Measurements from ENCODE around the gene OMD.

The OMD gene

DNA sequence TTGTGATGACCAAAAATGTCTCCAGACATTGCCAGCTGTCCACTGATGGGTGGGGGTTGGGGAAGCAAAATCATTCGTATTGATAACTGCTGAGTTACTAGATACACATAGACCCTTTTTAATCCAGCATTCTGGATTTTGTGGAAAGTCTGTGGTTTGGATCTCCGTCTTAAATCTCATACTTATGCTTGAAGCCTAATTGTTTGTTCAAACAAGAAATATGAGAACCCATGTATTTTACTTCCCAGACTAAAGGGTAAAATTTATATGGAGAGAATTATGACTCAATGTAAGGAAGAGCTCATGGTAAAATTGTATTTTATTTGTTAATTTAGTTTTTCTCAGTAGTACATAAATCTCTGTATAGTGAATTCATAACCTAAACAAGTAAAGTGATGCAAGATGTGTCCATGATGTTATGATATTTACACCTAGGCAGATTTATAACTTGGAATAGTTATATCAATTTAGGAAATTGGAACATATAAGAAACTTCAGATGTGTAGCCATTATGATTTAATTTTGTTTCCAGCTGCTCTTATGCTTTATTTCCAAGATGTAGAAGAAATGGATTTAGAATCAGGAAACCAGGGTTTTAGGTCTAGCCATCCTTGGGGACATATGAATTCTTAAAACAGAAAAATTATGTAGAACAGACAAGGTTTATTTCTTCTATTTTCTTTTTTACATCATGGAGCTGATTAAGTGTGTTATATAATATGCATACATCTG is 15.4 kb downstream of the OMD start:
- no peak for DNase-seq

DNA sequence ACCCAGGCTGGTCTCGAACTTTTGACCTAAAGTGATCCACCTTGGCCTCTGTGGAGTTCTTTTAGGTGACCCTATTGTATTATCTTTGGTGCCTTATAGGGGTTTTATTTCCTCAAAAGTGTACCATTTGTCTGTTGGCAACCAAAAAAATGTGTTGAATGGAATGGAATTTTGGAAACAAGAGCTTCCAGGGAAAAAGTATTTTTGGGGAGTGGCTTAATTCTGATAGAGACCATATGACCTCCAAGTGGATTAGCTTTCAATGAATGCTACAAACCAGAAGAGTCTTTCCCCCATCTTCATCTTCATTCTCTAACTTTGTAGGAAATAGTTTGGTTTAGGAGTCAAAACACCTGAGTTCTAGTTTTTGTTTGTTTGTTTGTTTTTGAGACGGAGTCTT is 16.5 kb downstream of the OMD start:
- no peak for DNase-seq

DNA sequence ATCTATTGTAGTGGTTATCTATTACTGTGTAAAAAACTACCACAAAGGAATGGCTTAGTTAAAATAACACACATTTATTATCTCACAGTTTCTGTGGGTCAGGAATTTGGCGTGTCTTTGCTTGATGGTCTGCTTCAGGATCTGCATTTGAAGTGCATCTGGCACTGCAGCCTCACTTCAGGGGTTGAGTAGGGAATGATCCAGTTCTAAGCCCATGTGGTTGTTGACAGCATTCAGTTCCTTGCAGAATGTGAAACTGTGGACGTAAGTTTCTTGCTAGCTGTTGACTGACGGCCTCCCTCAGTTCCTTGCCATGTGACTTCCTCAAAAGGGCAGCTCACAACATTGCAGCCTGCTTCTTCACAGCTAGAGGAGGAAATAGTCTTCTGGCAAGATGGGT is 17.8 kb downstream of the OMD start:
- DNase-seq, result no peak

DNA sequence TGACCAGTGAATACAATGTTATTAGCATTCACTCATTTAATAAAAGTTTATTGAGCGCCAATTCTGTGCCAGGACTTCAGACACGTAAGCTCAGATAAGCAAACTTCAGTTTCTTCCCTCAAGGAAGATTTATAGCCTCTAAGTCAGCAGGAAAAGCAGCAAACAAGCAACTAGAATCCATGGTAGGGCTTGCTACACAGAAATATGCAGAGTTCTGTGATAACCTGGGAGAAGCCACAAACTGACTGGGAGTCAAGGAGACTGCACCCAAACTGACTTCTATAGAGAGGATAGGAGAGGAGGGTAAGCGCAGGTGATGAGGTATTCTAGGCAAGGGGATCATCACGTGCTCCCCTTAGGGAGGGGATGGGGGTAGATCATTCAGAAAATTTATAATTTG is 18.5 kb downstream of the OMD start:
- no peak for DNase-seq

DNA sequence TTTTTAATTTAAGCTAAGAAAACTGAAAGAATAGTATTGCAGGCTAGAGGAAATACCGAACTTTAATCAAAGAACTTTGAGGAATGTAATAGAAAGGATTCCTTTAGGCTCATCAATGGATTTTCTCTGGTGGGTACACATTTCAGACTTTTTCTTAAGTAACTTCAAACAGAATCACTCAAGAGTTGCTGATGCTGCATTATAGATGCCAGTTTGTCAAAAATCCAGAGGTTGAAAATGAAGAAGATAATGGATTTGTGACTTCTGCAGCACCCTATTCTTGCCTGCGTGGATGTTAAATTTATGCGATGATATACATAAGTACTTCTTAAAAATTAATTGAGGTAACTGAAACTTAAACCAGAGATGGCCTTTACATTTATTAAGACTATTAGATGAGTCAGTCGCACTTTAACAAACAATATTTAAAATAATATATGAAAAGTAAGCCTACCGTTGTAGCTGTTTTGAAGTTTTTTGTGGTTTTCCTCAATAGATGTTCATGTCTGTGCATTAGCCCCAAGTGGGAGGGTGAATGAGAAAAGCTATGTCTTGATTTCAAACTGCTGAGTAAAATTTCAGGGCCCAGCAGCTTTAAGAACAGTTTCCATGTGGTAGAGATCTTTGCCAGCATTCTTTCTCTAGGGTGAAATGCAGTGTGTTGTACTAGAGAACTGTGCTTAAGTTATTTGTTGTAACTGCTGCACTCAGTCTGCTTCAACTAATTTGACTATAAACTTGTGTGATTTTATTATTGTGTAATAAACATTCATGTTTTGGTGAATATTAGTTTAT is 20.0 kb downstream of the OMD start, which contains the start of gene OGN:
OGN (minus strand) TSS at position 537 of the 795 bp plus-strand sequence. CDS start 1,171 bp downstream, outside the sequence.
- DNase-seq, result no peak

DNA sequence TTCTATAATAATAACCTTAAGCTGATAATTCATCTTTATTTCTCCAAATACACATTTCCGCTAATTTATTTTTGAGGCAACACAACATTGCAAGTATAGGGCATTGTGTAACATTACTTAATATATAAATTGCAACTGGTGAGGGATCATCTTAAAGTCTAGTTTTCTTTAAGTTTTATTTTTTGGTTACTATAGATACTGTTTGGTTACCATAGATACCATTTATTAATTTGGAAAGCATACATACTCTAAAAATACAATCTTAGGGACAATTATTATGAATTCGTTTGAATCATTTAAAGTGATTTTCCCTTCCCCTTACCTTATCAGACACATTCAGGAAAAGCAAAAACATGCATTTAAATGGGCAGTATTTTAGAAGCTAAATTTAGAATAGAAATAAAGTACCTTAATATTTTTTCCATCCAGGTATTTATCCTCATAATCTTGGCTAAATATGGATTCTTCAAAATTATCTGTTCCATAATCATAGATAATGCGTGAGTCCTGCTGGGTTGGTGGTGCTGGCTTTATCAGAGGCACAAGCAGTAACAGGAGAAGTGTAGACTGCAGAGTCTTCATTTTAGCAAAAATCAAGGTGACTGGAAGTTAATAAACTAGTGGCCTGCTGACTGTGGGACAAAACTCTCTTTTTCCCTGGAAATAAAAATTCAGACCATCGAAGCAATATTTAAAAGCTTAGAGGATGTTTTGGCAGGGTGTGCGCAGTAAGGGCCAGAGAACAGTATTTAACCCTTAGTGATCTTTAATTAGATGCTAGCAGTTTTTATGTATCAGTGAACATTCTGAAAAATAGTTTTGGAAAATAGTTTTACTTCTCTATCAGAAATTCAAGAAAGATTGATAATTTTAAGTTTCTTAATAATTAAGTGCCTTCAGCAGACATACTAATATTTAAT is 21.2 kb downstream of the OMD start:
- no peak for DNase-seq

DNA sequence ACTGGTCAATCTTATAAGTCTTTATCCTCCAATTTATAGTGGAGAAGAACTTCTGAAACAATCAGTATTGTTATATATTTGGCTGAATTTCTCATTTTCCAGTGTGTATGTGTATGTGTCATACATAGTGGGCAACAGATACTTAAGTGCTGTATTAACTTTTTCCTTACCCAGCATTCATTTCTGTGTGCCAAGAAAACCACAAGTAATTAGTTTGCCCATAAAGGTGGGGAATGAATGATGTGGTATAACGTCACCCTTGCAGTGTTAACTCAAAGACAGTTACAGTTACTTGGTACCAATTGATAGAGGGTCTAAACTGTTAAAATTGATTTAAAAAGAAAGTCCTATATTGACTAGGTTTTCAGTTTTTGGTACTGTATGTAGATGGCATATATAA is 21.9 kb downstream of the OMD start:
- DNase-seq, result no peak

DNA sequence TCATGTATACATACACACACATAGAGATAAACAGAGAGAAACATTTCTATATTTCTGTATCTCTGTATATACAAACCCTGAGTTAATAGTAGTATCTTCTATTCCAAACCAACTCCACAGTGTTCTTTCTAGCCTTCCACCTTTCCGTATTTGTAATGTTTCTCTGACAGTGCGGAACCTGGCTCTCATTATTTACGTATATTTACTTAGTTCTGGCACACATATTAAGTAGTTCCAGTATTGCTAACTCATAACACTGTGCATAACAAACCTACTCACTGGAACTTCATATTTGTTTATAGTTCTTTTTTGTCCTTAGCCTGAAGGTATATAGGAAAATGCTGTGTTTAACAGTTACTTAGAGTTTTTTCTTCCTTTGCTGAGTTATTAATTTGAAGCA is 26.4 kb downstream of the OMD start:
- DNase-seq, result no peak

DNA sequence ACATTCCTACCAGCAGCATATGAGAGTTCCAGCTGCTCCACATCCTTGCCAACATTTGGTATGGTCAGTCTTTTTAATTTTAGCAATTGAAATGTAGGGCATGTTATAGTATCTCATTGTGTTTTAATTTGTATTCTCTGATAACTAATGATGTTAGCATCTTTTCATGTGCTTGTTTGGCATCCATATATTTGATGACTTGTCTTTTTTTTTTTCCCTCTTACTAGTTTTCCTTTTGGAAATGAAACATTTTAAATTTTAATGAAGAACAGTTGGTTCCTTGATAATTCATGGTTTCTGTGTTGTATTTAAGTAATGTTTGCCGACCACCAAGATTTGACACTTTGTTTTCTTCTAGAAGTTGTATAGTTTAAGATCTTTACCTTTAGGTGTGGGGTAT is 28.7 kb downstream of the OMD start:
- no peak for DNase-seq

DNA sequence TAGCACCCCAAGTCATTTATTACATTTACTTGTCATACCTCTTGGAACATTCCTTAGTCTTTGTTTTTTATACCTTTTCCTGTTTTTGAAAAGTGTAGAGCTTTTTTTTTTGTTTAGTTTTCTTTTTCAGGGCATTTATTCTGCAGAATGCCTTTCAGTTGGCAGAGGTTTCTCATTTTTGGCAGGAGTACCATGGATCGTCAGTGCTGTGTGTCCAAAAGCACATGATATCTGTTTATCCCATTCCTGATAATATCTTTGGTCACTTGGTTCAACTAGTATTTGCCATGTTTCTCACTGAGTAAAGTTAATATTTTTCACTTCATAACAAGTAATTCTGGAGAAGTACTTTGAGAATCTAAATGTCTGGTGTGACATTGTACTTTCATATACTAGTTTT is 30.6 kb downstream of the OMD start:
- no peak for DNase-seq

DNA sequence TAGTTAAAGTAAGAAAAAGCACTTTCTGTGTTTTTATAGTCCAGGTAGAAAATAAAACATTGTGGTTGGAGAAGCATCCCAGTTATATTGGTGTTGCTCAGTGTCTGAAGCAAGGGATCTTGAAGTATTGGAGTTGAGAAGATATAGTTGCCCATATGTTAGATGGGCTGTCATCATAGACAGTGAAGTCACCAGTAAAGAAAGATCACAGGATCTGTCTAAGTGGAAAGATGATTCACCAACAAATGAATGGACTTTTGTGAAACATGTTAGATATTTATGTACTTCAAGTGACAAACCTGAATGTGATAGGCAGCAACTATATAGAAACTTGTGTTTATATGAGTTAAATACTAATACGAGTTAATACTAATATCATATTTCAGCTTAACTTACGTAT is 31.6 kb downstream of the OMD start:
- no peak for DNase-seq

DNA sequence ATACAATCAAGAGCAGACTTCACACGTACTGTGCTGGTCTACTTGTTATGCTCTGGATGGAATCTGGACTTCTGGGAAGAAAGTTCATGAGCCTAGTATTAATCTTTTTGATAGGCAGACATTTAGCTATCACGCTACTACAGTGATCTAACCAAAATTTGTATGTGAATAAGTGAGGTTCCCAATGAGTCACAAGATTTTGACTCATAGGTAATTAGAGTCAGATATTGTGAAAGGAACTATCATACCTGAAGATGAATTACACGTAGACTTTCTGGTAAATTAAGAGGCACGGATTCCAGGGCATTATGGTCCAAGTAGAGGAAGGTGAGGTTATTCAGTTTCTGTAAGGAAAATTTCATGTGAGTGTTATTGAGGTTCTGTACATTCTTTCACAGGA is 38.3 kb downstream of the OMD start:
- no peak for DNase-seq

DNA sequence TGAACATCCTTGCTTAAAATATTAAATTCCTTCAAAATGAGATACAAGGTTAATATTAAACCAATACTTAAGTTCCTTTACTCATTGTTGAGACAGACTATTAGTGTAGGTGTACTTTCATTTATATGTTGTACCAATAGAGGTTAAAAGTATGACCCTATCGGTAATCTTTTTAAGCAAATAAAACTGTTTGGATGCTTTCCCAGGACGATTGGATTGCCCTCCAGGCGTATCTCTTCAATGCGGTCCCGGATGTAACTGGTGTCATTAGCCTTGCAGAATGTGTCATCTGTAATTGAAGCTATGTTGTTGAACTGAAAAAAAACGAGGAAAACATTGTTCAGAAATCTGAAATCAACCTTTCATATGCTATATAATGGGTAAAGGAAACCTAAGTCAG is 38.8 kb downstream of the OMD start:
- no peak for DNase-seq

DNA sequence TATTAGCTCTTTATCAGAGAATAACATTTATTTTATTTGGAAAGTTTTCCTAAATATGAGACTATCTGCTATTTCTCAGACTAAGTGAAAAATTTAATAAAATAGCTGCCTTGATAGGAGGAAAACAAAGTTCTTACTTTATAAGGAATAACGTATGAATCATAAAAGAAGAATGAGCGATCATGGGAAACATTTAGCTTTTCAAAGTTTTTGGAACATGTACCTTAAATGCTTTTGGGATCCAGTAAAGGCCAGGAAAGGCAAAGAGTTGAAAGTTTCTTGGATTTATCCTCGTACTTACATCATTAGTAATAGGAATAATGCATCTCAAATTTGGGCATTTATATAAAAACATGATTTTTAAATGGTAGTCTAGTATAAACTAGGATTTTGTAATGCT is 39.3 kb downstream of the OMD start:
- DNase-seq, result no peak

DNA sequence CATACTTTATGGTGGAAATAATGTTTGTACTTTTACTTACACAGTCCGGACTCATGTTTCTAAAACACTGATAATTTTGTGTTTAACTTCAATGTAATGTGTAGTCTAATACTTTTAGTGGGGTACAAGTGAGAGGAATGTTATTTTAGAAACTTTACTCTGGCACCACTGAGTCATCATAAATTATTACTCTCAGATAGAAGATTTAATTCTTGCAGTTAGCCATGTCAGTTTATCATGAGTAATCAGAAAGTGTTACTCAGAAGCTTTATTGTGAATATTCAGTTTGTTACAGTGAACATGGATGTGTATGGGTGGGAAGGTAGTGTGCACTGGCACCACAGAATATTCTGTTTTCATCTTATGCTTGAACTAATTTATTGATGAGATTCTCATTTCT is 39.9 kb downstream of the OMD start:
- no peak for DNase-seq

DNA sequence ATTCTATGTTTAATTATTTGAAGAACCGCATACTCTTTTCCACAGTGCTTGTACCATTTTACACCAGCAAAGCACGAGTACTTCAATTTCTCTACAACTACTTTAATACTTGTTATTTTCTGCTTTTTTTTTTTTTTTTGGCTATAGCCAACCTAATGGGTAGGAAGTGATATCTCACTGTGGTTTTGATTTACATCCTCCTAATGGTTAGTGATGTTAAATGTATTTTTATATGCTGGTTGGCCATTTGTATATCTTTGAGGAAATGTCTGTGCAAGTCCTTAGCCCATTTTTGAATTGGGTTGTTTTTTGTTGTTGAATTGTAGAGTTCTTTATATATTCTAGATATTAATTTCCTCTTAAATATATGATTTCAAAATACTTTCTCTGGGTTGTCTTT is 42.5 kb downstream of the OMD start:
- DNase-seq, result no peak

DNA sequence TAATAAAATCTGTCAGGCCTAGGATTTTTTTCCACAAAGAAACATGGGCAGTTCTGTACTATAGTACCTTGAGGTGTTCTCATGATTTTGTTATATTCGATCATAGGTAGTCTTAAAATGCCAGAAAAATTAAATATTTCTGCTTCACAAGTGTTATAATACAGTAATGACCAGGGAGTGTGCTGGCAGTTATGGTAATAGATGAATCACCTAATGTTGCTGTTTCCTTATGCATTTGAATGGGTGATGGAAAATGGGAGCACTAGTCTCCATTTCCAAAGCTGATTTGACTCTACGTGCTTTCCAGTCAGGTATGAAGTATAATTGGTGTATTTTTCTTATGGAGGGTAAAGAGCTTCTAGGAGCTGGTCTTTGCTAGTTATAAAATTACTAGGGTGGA is 43.7 kb downstream of the OMD start:
- no peak for DNase-seq

DNA sequence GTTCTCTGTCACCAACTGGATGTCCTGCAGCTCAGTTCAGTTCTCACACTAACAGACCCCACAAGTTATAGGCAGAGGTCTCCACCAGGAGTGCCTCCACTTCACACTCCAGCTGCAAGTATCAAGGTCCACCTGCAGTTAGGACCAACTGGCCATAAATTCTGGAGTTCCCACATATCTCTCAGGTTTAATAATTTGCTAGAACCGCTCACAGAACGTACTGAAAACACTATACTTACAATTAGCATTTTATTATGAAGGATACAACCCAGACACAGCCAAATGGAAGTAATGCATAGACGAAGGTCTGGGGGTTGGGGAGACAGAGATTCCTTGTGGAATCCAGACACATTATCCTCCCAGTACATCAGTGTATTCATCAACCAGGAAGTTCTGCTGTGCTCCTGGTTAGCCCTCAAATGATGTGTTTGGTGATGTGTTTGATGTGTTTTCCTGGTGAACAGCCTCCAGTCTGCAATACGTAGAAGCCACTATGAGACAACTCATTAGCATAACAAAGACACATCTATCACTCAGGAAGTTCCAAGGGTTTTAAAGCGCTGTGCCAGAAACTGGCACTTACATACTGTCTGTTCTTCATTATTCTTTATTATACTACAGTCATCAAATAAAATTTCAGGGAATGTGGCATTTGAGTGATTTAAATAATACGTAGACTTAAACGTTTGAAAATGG is 45.3 kb downstream of the OMD start:
- no peak for DNase-seq

DNA sequence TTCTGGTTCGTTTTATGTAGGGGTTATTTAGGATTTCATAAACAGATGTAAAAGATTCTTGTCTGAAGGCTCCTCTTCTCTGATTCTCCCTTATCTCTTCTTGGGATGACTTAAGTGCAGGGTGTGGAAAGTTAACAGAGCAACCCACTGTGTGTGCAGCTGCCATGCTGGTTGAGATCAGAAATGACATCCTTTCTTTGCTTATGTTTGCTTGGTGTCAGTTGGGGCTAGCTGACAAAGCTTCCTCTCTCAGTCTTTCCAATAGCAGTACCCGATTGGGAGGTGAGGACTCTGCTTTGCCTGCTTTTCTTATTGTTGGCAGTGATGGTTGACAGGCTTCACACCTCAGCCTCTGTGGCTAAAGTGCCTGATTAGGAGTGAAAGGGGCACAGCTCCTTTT is 46.4 kb downstream of the OMD start:
- DNase-seq, result no peak

DNA sequence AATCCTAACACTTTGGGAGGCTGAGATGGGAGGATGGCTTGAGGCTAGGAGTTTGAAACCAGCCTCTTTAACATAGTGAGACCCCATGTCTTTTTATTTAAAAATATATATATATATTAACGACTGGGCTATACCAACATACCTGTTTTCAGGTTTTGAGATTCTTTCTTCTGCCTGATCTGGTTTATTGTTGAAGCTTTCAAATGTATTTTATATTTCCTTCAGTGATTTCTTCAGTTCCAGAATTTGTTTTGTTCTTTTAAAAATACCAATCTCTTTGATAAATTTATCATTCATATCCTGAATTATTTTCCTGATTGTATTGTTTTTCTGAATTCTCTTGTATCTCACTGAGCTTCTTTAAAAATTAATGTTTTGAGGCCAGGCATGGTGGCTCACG is 51.1 kb downstream of the OMD start:
- DNase-seq, result no peak

DNA sequence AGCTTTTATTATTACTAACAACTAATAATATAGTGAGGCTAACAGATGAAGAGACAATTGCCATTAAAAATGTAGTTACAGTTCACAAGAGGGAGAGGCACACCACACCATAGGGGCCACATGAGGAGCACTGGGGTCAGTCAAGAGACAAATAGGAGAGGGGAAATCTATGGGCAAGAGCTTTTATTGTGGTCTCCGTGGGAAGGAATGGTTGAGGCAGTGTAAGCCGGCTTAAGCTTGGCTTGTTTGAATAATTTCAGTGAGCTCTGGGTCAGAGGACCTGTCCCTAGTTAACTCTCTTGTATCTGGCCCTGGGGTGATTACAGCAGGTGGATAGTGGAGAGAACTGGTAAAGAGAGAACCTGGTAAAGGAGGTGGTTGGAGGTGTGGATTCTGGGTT is 55.2 kb downstream of the OMD start:
- DNase-seq, result no peak
